ENCODE measurements around the gene SNAPC4.

SNAPC4 gene

GRCh38 chr9:136438548-136439480, 38.8 kb upstream of the SNAPC4 start:
- H3K4me1 ChIP-seq (ENCODE audit: control insufficient read depth, insufficient read depth, low read length) = no peaks in the 10 kb centered on the region
- H3K36me3 ChIP-seq (ENCODE audit: control insufficient read depth, insufficient read depth, low read length) = peaks cover 30% of the 10 kb centered on the region
- H3K27me3 ChIP-seq (ENCODE audit: control insufficient read depth, insufficient read depth, low read length) = no peaks in the 10 kb centered on the region
- peak overlapping the region; percentile 73 for H3K9ac ChIP-seq (ENCODE audit: low read depth, low read length)
- peak overlapping the region; percentile 58 for H3K4me3 ChIP-seq (ENCODE audit: low read depth, low read length)
- no peaks in the 10 kb centered on the region for H3K9me3 ChIP-seq (ENCODE audit: control insufficient read depth, insufficient read depth, low read length)

- peaks cover 27% of the 10 kb centered on the region for H3K36me3 ChIP-seq (ENCODE audit: control insufficient read depth, insufficient read depth, low read length)
- peak overlapping the region; percentile 73 for H3K9ac ChIP-seq (ENCODE audit: low read depth, low read length)
- H3K4me1 ChIP-seq (ENCODE audit: control insufficient read depth, insufficient read depth, low read length) = no peaks in the 10 kb centered on the region
- no peaks in the 10 kb centered on the region for H3K9me3 ChIP-seq (ENCODE audit: control insufficient read depth, insufficient read depth, low read length)
- peak overlapping the region; percentile 58 for H3K4me3 ChIP-seq (ENCODE audit: low read depth, low read length)
- H3K27me3 ChIP-seq (ENCODE audit: control insufficient read depth, insufficient read depth, low read length) = no peaks in the 10 kb centered on the region
Observed at GRCh38 chr9:136437839-136438547, 38.0 kb upstream of the SNAPC4 start.

GRCh38 chr9:136437430-136437829, 37.5 kb upstream of the SNAPC4 start:
- Histone ChIP-seq H3K4me1 (ENCODE audit: control insufficient read depth, insufficient read depth, low read length) (no peaks in the 10 kb centered on the region), H3K27me3 (ENCODE audit: control insufficient read depth, insufficient read depth, low read length) (no peaks in the 10 kb centered on the region), H3K36me3 (ENCODE audit: control insufficient read depth, insufficient read depth, low read length) (peaks cover 21% of the 10 kb centered on the region), H3K4me3 (ENCODE audit: low read depth, low read length) (peak overlapping the region; percentile 13), H3K9me3 (ENCODE audit: control insufficient read depth, insufficient read depth, low read length) (no peaks in the 10 kb centered on the region), H3K9ac (ENCODE audit: low read depth, low read length) (no peak overlapping the region)

GRCh38 chr9:136436055-136436634, 36.2 kb upstream of the SNAPC4 start:
- H3K9ac ChIP-seq (ENCODE audit: low read depth, low read length) = no peak overlapping the region
- H3K4me1 ChIP-seq (ENCODE audit: control insufficient read depth, insufficient read depth, low read length) = no peaks in the 10 kb centered on the region
- H3K4me3 ChIP-seq (ENCODE audit: low read depth, low read length) = no peak overlapping the region
- no peaks in the 10 kb centered on the region for H3K27me3 ChIP-seq (ENCODE audit: control insufficient read depth, insufficient read depth, low read length)
- H3K9me3 ChIP-seq (ENCODE audit: control insufficient read depth, insufficient read depth, low read length) = no peaks in the 10 kb centered on the region
- H3K36me3 ChIP-seq (ENCODE audit: control insufficient read depth, insufficient read depth, low read length) = peaks cover 10% of the 10 kb centered on the region

GRCh38 chr9:136434580-136435169, 34.7 kb upstream of the SNAPC4 start:
- no peaks in the 10 kb centered on the region for H3K4me1 ChIP-seq (ENCODE audit: control insufficient read depth, insufficient read depth, low read length)
- no peak overlapping the region for H3K4me3 ChIP-seq (ENCODE audit: low read depth, low read length)
- H3K36me3 ChIP-seq (ENCODE audit: control insufficient read depth, insufficient read depth, low read length) = peaks cover 17% of the 10 kb centered on the region
- H3K9me3 ChIP-seq (ENCODE audit: control insufficient read depth, insufficient read depth, low read length) = no peaks in the 10 kb centered on the region
- no peaks in the 10 kb centered on the region for H3K27me3 ChIP-seq (ENCODE audit: control insufficient read depth, insufficient read depth, low read length)
- no peak overlapping the region for H3K9ac ChIP-seq (ENCODE audit: low read depth, low read length)

GRCh38 chr9:136433849-136434579, 34.0 kb upstream of the SNAPC4 start:
- no peaks in the 10 kb centered on the region for H3K9me3 ChIP-seq (ENCODE audit: control insufficient read depth, insufficient read depth, low read length)
- H3K27me3 ChIP-seq (ENCODE audit: control insufficient read depth, insufficient read depth, low read length) = no peaks in the 10 kb centered on the region
- H3K4me1 ChIP-seq (ENCODE audit: control insufficient read depth, insufficient read depth, low read length) = no peaks in the 10 kb centered on the region
- no peak overlapping the region for H3K9ac ChIP-seq (ENCODE audit: low read depth, low read length)
- H3K36me3 ChIP-seq (ENCODE audit: control insufficient read depth, insufficient read depth, low read length) = peaks cover 21% of the 10 kb centered on the region
- H3K4me3 ChIP-seq (ENCODE audit: low read depth, low read length) = no peak overlapping the region

GRCh38 chr9:136433043-136433715, 33.2 kb upstream of the SNAPC4 start:
- H3K9me3 ChIP-seq (ENCODE audit: control insufficient read depth, insufficient read depth, low read length) = no peaks in the 10 kb centered on the region
- H3K4me3 ChIP-seq (ENCODE audit: low read depth, low read length) = no peak overlapping the region
- H3K36me3 ChIP-seq (ENCODE audit: control insufficient read depth, insufficient read depth, low read length) = peaks cover 25% of the 10 kb centered on the region
- H3K9ac ChIP-seq (ENCODE audit: low read depth, low read length) = no peak overlapping the region
- H3K27me3 ChIP-seq (ENCODE audit: control insufficient read depth, insufficient read depth, low read length) = no peaks in the 10 kb centered on the region
- no peaks in the 10 kb centered on the region for H3K4me1 ChIP-seq (ENCODE audit: control insufficient read depth, insufficient read depth, low read length)

GRCh38 chr9:136432591-136432990, 32.6 kb upstream of the SNAPC4 start:
- H3K4me3 ChIP-seq (ENCODE audit: low read depth, low read length) = no peak overlapping the region
- H3K9ac ChIP-seq (ENCODE audit: low read depth, low read length) = no peak overlapping the region
- H3K9me3 ChIP-seq (ENCODE audit: control insufficient read depth, insufficient read depth, low read length) = no peaks in the 10 kb centered on the region
- H3K36me3 ChIP-seq (ENCODE audit: control insufficient read depth, insufficient read depth, low read length) = peaks cover 25% of the 10 kb centered on the region
- H3K4me1 ChIP-seq (ENCODE audit: control insufficient read depth, insufficient read depth, low read length) = no peaks in the 10 kb centered on the region
- no peaks in the 10 kb centered on the region for H3K27me3 ChIP-seq (ENCODE audit: control insufficient read depth, insufficient read depth, low read length)

GRCh38 chr9:136431782-136432350, 31.9 kb upstream of the SNAPC4 start:
- Histone ChIP-seq H3K9me3 (ENCODE audit: control insufficient read depth, insufficient read depth, low read length) (no peaks in the 10 kb centered on the region), H3K4me1 (ENCODE audit: control insufficient read depth, insufficient read depth, low read length) (no peaks in the 10 kb centered on the region), H3K4me3 (ENCODE audit: low read depth, low read length) (no peak overlapping the region), H3K27me3 (ENCODE audit: control insufficient read depth, insufficient read depth, low read length) (no peaks in the 10 kb centered on the region), H3K36me3 (ENCODE audit: control insufficient read depth, insufficient read depth, low read length) (peaks cover 25% of the 10 kb centered on the region), H3K9ac (ENCODE audit: low read depth, low read length) (no peak overlapping the region)

- no peak overlapping the region for H3K4me3 ChIP-seq (ENCODE audit: low read depth, low read length)
- no peaks in the 10 kb centered on the region for H3K4me1 ChIP-seq (ENCODE audit: control insufficient read depth, insufficient read depth, low read length)
- H3K9me3 ChIP-seq (ENCODE audit: control insufficient read depth, insufficient read depth, low read length) = no peaks in the 10 kb centered on the region
- H3K27me3 ChIP-seq (ENCODE audit: control insufficient read depth, insufficient read depth, low read length) = no peaks in the 10 kb centered on the region
- H3K36me3 ChIP-seq (ENCODE audit: control insufficient read depth, insufficient read depth, low read length) = peaks cover 25% of the 10 kb centered on the region
- H3K9ac ChIP-seq (ENCODE audit: low read depth, low read length) = no peak overlapping the region
Observed at GRCh38 chr9:136430588-136431234, 30.7 kb upstream of the SNAPC4 start.

Measured in iPS-15b (cell line).